ENCODE data around the gene DPEP2. TPM values are rescaled to one million over a fixed set of nuclear protein-coding genes. Genes with fewer than 3 reads are reported as not detected.

DPEP2 gene
- total and polyA plus RNA-seq, 2 of the 13 experiments (the other 11 are each of a cell fraction or from before 2014, with no cell fraction given), result 0.18 TPM; not detected in 1

DNA sequence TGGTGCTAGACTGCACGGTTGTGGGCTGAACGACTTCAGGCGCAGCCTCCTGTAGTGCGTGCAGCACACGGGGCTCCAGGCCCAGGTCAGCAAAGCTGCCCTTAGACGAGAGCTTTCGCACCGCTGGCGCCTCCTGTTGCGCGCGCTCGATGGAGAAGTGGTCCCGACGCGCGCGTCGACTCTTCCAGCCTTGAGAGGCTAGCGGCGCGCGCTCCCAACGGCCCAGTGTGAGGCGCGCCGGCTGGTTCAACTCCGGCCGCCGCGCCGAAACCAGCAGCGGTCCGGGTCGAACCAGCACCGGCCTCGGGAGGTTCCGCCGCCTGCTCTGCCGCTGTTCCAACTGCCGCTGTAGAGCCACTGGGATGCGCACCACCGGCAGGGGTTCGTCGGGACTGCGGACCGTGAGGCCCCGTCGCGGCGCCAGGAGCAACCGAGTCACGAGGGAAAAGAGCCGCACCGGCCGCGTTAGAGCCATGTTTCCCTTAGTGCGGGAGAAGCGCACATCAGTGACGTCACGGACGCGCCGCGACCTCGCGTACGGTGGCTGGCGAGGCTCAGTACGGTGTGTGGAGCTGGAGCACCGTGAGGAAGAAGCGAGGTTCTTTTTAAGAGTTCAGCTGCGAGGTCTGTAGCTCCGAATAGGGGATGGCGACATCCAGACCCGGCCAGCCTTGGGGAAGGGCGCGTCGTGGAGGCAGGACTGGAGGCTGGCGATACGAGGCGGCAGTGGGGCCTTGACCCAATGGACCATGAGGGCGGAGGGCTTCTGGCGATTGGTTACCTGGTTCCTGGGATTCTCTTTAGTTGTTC lies 23.6 kb upstream of the DPEP2 start, which contains the start of the genes DDX28 and DUS2 (continued):
- no peak for TF ChIP-seq FOXA1 (IDR thresholded peaks at IDR 0.05)
- TF ChIP-seq FOXA1 (CRISPR knock-in tag; IDR thresholded peaks at IDR 0.05), result peak; percentile 76
- TF ChIP-seq ZNF335 (CRISPR knock-in tag; IDR thresholded peaks at IDR 0.05), result peak; percentile 81
- TF ChIP-seq ZNF510 (CRISPR knock-in tag; IDR thresholded peaks at IDR 0.05; ENCODE audit: low read depth), result no peak
- TF ChIP-seq SMC3 (IDR thresholded peaks at IDR 0.05; ENCODE audit: low read length), result no peak
- peak; percentile 97 for TF ChIP-seq MXD1 (CRISPR knock-in tag; IDR thresholded peaks at IDR 0.05)
- TF ChIP-seq KLF6 (CRISPR knock-in tag; IDR thresholded peaks at IDR 0.05), result peak; percentile 83
- TF ChIP-seq, protein P1, sequence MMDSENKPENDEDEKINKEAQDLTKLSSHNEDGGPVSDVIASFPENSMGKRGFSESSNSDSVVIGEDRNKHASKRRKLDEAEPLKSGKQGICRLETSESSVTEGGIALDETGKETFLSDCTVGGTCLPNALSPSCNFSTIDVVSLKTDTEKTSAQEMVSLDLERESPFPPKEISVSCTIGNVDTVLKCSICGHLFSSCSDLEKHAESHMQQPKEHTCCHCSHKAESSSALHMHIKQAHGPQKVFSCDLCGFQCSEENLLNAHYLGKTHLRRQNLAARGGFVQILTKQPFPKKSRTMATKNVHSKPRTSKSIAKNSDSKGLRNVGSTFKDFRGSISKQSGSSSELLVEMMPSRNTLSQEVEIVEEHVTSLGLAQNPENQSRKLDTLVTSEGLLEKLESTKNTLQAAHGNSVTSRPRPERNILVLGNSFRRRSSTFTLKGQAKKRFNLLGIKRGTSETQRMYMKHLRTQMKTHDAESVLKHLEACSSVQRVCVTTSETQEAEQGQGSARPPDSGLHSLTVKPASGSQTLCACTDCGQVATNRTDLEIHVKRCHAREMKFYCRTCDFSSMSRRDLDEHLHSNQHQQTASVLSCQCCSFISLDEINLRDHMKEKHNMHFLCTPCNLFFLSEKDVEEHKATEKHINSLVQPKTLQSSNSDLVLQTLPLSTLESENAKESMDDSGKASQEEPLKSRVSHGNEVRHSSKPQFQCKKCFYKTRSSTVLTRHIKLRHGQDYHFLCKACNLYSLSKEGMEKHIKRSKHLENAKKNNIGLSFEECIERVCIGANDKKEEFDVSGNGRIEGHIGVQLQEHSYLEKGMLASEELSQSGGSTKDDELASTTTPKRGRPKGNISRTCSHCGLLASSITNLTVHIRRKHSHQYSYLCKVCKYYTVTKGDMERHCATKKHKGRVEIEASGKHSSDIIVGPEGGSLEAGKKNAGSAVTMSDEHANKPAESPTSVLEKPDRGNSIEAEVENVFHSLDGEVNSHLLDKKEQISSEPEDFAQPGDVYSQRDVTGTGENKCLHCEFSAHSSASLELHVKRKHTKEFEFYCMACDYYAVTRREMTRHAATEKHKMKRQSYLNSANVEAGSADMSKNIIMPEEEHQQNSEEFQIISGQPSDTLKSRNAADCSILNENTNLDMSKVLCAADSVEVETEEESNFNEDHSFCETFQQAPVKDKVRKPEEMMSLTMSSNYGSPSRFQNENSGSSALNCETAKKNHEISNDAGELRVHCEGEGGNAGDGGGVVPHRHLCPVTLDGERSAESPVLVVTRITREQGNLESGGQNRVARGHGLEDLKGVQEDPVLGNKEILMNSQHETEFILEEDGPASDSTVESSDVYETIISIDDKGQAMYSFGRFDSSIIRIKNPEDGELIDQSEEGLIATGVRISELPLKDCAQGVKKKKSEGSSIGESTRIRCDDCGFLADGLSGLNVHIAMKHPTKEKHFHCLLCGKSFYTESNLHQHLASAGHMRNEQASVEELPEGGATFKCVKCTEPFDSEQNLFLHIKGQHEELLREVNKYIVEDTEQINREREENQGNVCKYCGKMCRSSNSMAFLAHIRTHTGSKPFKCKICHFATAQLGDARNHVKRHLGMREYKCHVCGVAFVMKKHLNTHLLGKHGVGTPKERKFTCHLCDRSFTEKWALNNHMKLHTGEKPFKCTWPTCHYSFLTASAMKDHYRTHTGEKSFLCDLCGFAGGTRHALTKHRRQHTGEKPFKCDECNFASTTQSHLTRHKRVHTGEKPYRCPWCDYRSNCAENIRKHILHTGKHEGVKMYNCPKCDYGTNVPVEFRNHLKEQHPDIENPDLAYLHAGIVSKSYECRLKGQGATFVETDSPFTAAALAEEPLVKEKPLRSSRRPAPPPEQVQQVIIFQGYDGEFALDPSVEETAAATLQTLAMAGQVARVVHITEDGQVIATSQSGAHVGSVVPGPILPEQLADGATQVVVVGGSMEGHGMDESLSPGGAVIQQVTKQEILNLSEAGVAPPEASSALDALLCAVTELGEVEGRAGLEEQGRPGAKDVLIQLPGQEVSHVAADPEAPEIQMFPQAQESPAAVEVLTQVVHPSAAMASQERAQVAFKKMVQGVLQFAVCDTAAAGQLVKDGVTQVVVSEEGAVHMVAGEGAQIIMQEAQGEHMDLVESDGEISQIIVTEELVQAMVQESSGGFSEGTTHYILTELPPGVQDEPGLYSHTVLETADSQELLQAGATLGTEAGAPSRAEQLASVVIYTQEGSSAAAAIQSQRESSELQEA (CRISPR knock-in tag; IDR thresholded peaks at IDR 0.05; ENCODE audit: not compliant biosample characterization), result peak; percentile 94
- TF ChIP-seq HOXD1 (CRISPR knock-in tag; IDR thresholded peaks at IDR 0.05), result peak; percentile 91
- peak; percentile 90 for TF ChIP-seq NFKB2 (CRISPR knock-in tag; IDR thresholded peaks at IDR 0.05; ENCODE audit: borderline replicate concordance)
- no peak for TF ChIP-seq CHD4 (IDR thresholded peaks at IDR 0.05; ENCODE audit: borderline replicate concordance, low read length)
- TF ChIP-seq EED (CRISPR knock-in tag; IDR thresholded peaks at IDR 0.05), result peak; percentile 85; the same call in 1 of the 2 replicates
- peak; percentile 92 for TF ChIP-seq PCBP1 (IDR thresholded peaks at IDR 0.05; ENCODE audit: borderline replicate concordance, low read depth, low read length)
- TF ChIP-seq HMGXB3 (CRISPR knock-in tag; IDR thresholded peaks at IDR 0.05; ENCODE audit: borderline replicate concordance), result peak; percentile 93
- TF ChIP-seq ZNF589 (CRISPR knock-in tag; conservative IDR thresholded peaks at IDR 0.05), result peak; percentile 46; the same call in 1 of the 2 replicates
- TF ChIP-seq ZNF7 (CRISPR knock-in tag; IDR thresholded peaks at IDR 0.05), result no peak; the same call in 1 of the 2 replicates
- peak; percentile 92 for TF ChIP-seq ZSCAN29 (CRISPR knock-in tag; conservative IDR thresholded peaks at IDR 0.05)

Data from HepG2 (cell line).